GM21786 (cell line): Measurements from ENCODE around the gene COL6A1.
"Not testable (repeated sequence)": the region's sequence is repeated elsewhere in the genome, so short reads cannot be mapped to it uniquely, and the experiment has no call there.

Experiments used
- ATAC-seq: cut with Tn5 transposase; IDR thresholded peaks from one replicate; pipeline ENCODE4 v1.9.1; 2021; ENCODE audit not compliant: unreplicated experiment

The COL6A1 gene

DNA sequence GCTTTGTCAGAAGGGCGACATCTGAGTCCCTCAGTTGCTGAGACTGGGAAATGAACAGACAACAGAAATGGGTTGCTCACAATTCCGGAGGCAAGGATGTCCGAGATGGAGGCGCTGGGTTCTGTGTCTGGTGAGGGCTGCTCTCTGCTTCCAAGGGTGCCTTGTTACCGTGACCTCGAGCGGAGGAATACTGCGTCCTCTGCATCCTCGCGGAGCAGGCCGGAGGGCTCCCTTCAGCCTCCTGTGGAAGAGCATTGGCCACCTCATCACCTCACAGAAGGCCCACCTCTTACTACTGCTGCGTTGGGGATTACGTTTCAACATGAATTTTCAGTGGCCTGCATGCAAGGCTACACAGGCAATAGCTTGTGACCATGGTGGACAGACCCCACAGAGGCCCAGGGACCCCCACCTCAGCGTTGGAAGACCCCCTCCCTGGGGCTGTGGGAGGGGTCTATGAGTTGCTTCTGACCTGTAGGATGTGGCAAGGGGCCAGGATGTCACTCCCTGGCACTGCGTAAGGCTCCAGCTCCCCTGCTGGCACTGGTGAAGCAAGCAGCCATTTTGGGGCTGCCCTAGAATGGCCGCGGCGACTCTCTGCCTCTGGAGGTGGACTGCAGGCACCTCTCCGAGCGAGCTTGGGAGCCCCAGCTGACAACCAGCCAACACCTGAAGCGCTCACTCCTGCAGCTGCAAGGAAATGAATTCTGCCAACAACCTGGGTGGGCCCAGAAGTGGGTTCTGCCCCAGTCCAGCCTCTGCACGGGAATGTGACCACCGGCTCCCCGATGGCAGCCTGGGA, 36.3 kb upstream of the COL6A1 start:
- ATAC-seq = no peak

DNA sequence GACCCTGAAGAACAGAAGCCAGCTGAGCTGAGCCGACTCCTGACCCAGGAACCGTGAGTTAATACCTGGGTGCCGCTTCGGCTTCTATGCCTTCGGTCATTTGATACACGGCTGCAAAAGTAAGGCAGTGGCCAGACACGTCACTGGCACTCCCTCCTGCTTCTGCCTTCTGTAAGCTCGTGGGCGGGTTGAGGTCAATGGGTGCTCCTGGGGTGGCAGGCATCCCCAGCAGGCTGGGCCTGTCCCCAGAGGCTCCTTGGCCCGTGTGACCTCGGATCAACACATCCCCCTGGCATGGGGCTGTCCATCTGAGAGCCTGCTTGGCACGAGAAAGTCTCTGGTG, 35.7 kb upstream of the COL6A1 start:
- ATAC-seq = no peak

DNA sequence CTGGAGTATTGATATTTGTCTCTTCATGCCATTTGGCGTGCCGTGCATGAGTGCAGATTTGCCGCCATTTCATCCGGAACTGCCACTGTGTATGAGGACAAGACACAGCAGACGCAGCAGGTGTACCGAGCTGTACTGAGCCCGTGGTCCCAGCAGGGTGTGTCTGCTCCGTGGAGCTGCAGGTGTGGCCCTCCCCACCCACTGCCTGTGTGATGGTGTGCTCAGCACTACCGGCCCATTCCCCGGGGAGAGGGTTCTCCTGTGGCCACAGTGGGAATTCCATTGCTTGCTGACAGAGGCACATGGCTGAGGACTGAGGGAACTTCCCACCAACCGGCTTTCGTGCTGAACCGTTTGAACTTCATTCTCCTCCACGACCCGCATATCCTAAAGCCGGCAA, 34.3 kb upstream of the COL6A1 start:
- ATAC-seq = no peak

DNA sequence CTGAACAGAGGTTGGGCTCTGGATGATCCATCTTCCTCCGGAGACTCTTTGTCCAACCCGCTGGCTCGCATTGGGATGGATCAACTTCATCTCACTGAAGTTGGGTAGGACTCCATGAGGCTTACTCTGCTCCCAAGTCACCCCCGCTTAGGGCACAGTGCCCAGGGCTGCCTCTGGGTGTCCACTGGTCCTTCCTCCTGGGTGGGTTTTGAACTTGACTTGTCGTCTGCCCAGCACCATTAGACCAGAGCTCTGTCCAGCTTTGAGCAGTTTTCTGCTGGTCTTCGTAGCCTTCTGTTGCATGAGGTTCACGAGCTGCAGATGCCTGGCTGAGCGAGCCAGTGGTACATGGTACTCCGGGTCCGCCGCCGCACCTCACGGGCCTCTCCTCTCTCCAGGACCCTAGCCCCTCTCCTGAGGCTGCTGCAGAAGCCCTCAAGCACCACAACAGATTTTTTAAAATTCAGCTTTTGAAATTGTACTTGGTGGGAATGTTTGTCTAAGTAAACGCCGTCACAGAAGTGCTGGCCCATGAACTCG, 33.8 kb upstream of the COL6A1 start:
- ATAC-seq = no peak

DNA sequence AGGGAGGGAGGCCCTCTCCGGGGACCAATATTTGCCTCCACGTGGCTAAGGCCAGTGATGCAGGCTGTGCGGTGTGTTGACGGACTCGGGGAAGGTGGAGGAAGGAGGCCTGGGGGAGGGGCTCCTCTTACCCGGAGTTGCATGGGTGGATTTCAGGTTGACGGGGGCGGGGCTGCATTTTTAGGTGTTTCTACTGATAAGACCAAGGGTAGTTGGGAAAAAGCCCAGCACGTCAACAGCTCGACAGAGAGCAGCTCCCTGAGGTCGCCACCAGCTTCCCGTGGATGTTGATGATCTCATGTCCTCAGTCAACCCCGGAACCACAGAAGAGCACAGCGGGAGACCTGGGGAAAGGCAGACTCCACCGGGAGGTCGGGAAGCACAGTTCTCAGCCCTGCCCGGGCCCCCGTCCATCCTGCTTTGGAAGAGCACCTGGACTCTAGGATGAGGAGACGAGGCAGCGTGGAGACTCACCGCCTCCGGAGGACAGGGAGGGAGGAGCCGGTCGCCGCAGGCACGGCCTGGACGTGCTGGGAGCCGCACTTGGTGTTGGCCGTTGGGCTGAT, 32.9 kb upstream of the COL6A1 start:
- no peak for ATAC-seq

DNA sequence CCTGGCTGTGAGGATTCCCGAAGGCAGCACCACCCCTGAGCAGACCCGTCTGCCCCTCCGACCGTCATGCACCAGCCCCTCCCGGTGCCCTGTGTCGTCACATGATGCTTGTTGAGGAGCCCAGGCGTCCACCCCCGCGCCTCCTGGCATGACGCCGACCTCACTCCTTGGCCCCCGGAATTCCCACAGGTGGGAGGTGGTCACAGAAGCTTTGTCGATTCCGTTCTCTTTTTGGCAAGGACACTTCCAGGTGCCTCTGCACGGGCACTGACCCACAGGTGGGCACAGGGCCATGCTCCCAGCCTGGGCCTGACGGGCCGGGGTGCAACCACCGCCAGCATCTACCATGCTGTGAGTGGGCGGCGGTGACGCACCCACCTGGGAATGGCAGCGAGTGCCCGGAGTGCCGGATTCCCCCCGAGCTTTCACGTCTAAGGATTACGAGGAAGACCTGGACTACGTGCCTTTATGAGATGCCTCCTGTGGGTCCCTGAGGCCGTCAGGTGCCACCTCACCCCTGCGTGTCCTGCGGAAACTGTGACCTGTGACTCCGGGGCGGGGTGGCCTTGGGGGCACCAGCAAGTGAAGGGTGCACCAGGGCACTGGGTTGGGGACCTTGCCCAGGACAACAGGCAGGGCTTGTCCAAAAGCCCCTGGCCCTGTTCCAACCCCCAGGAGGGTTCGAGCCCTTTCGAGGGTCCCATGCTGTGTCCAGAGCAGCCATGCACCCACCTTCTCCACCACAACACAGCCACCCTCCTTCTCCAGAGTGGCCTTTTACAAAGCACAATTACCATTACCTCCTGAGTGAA, 31.4 kb upstream of the COL6A1 start:
- ATAC-seq = no peak

DNA sequence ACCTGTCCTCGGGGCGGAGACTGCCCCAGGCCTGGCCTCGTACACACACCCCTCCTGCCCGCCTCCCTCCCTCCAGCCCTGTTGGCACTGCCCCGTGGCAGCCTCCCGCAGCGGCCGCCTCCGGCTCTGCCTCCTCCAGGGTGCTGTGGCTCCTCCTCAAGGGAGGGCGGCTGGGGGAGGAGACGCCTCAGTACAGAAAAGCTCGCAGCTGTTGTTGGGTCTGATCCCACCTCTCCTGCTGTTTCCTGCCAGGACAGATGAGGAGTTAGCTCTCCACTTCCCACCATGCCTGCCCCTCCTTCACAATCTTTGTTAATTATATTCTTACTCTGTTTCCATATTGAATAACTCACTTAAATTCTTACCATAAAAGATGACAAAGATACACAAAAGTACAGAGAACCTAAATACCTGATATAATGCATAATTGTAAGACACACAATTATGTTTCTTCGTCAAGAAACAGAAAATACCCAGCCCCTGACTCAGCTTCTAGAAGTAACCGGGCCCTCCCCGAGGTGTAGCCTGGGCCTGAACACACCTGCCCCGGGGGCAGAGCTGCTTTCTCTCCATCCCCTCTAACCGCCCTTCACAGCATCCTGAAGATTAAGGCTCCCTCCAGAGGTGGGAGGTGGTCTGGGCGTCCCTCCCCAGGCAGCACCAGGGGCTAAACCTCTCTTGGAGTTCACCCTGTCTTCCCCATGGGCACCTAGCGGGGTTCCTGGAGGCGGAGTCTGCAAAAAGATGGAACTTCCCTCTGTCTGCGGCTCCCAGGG, 30.6 kb upstream of the COL6A1 start:
- no peak for ATAC-seq

DNA sequence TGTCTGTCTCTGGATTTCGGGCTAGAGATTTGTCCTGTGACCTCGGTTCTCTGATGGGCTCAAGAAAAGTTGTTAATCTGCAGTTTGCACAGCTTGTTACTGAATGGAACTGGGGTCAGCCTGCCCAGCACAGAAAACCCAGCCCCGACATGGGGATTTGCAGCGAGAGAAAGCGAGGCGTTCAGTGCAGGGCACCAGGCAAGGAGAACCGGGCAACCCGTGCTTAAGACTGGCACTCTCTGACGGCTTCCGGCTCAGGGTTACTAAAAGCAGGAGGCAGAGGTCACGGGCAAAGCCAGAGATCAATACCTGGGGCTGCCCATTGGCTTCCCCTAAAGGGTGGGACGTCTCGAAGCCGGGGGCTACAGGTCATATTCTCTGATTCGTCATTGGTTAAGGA, 29.9 kb upstream of the COL6A1 start:
- ATAC-seq = no peak

DNA sequence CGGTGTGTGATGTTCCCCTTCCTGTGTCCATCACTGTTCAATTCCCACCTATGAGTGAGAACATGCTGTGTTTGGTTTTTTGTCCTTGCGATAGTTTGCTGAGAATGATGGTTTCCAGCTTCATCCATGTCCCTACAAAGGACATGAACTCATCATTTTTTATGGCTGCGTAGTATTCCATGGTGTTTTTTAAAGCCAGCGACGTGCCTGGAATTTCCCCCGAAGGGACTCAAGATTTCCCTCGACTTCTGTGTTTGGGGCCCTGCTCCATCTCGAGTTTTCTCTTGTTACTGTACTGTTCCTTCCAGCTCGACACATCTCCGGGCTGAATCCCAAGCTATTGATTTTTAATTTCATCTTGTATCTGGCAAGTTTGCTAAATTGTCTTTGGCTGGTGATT, 29.0 kb upstream of the COL6A1 start:
- not testable (repeated sequence) for ATAC-seq

DNA sequence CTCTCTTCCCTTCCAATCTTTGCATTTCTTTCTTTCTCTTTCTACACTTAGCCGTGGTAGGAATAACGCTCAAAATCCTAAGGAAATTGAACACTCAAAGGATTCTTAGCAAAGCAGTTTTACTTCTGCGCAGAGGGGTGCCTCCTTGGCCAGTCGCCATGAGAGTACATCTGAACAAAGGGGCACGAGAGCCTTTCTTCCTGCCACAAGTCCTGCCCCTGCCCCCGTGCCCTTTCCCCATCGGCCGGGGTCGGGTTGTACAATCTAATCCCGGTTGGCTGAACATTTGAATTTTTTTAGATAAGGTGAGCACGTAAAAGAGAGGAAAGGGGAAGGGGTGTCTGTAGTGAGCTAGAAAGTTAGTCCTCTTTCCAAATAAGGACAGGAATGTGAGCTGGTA, 28.6 kb upstream of the COL6A1 start:
- ATAC-seq = no peak

DNA sequence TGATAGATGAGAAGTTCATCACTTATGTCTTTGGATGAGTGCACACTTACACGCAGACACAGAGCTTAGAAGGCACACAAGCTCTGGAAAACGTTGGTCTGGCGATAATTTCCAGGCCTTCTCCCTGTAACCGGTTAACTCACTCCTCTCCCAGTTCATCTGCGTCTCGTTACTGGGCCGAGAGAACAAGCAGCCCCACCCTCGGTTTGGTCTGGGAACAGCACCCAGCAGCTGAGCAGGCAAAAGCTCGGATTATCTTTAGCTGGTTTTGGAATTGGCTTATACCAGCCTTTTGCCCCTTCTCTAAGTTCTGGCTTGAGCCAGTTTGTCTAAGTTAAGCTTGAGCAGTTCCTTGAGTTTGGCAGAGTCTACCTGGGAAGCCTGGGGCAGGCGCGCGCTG, 27.3 kb upstream of the COL6A1 start:
- no peak for ATAC-seq

DNA sequence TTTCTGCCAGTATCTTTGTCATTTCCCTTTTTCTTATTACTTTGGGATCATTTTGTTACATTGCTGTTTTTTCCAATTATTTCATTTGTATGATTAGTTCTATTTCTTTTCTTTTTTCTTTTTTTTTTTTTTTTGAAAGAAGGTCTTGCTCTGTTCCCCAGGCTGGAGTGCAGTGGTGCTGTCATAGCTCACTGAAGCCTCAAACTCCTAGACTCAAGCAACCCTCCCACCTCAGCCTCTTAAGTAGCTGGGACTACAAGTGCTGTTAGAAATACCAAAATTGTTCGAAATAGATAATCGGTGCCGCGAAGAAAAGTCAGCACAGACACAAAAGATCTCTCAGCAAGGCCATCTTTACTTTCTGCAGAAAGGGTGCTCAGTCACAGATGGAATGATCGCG, 26.6 kb upstream of the COL6A1 start:
- no peak for ATAC-seq

DNA sequence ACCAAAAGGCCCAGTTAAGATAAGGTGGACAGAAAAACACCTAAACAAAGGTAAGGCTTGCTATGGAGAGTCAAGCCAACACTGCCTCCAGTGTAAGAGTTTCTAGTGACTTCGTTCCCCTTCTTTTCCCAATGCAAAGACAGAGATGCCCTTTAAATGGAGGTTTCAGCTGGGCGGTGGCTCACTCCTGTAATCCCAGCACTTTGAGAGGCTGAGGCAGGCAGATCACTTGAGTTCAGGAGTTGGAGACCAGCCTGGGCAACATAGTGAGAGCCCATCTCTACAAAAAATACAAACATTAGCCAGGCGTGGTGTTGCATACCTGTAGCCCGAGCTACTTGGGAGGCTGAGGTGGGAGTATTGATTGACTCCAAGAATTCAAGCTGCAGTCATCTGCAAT, 24.0 kb upstream of the COL6A1 start:
- no peak for ATAC-seq

DNA sequence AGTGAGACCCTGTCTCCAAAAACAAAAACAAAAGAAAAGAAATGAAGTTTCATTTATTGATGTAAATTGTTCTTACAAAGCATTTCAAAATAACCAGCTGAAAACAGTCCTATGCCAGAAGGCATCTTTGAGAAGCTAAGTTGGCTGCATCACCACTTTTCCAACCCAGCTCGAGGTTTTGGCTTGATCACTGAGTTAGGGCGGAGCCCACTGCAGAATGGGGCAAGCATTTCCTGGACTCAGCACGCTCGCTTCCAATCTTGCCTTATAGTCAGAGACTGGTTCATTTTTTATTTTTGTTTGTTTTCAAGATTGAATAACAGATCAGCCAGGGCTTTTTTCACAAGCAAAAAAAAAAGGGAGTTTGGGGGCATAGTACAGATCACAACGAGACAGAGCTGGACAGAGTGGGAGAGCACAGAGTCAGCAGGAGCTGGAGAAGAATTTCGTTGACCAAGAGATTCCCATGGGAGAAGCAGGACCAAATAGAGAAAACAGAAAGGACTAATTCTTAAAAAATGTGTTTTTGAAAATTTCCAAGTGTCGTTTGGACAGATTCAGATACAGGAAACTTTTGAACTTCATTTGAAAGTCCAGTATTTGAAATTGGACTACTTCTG, 23.5 kb upstream of the COL6A1 start:
- ATAC-seq = no peak

DNA sequence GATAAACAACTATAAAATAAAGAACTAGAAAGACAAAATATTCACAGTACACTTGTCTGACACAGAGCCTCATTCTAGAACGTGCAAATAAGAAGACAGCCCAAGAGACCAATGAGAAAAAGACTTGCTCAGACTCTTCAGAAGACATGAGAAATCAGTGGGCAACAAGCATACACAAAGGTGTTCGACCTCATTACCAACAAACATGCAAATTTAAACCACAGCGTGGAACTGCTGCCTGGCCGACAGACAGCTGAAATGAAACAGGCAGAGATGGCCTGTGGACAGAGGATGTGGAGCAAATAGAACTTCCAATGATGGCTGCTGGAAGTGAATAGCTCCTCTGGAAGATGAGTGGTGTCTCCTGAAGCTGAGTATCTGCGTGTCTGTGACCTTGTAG, 22.4 kb upstream of the COL6A1 start:
- ATAC-seq = no peak

DNA sequence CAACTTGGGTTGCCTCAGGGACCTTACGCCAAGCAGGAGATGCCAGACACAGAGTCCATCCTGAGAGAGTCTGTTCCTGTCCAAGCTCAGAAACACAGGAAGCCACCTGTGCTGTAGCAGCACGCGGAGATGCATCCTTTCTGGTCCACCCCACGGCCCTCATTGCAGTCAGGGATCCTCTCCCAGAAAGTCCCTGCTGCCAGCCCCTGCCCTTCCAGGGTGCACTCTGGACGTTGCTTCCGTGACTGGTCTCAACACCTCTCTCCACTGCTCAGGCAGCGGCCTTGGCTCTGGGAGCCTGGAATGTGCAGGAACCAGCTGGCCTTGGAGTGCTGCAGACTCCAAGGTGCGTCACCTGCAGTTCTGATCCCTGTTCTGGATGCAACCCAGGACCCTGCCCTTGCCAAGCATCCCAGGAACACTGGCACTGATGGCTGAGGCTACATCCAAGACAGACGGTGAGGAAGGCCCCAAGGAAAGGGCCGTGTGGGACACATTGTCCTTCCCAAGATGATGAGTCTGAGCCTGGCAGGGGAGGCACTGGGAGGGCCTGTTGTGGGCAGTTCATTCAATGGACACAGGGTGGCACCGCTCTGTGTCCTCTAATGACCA, 21.7 kb upstream of the COL6A1 start:
- ATAC-seq = no peak

DNA sequence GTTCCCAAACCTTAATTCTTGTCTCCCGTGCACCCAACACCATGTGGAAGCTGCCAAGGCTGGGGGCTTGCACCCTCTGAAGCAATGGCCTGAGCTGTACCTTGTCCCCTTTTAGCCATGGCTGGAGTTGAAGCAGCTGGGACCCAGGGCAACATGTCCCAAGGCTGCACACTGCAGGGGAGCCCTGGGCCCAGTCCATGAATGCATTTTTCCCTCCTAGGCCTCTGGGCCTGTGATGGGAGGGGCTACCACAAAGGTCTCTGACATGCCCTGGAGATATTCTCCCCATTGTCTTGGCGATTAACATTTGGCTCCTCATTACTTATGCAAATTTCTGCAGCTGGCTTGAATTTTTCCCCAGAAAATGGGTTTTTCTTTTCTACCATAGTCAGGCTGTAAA, 20.2 kb upstream of the COL6A1 start:
- not testable (repeated sequence) for ATAC-seq

DNA sequence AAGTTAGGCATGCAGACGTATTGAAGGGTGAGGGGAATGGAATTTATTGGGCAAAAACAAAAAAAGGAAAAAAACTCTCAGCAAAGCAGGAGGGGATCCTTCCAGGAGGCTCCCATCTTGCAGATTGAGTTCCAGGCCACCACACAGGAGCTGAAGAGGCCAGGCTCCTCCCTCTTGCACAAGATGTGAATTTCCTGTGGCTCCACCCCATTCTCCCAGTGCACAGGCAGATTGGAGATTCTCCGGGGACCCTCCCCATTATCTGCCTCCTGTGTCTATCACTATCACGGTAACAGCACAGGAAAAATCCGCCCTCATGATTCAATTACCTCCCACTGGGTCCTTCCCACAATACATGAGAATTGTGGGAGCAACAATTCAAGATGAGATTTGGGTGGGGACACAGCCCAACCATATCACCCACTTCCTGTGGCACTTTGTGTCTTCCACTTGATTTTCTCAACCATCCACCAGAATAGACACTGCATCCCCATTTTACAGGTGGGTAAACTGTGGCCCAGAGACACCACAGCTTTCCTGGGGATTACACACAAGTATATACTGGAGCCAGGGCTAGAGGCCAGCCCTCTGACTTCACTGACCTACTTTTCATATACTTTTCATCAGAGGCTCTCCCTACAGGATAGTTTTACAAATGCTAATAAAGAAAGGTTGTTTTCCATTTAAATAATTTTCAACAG, 18.9 kb upstream of the COL6A1 start:
- ATAC-seq = no peak

DNA sequence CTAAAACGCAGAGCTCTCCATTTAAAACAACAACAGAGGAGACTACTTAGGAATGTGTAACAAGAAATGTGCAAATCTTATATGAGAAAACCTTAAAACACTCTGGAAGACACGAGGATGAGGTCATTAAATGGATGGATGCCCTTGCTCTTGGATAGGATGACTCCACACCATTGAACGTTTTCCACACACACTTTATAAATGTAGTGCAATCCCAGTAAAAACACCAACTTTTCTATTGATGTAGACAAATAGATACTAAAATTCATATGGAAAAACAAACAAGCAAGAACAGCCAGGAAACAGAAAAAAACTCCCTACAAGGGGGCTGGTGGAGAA, 18.4 kb upstream of the COL6A1 start:
- no peak for ATAC-seq

DNA sequence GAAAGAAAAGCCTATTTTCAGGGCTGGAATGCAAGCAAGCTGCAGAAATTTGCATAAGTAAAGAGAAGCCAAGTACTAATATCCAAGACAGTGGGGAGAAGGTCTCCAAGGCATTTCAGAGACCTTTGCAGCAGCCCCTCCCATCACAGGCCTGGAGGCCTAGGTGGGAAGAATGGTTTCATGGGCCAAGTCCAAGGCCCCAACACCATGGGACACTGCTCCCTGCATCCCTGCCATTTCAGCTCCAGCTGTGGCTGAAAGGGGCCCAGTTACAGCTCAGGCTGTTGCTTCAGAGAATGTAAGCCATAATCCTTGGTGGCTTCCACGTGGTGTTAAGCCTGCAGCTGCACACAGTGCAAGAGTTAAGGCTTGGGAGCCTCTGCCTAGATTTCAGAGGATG, 16.9 kb upstream of the COL6A1 start:
- no peak for ATAC-seq
